Smooth muscle cell (in vitro differentiated cells): ENCODE measurements around the gene ADGRV1. TPM values are rescaled to one million over a fixed set of nuclear protein-coding genes. Genes with fewer than 3 reads are reported as not detected.

Experiments used
- DNase-seq: peaks from one replicate; lab custom pipeline; 2025; ENCODE audit not compliant: unreplicated experiment; lab: John Stamatoyannopoulos, UW
- H2AFZ ChIP-seq: fragments of 200-600 bp; sonication (generic); 2 replicates; pipeline ENCODE4 v1.6.0; 2016; ENCODE audit warnings: antibody characterized with exemption, low read depth, mild to moderate bottlenecking
- H3F3A ChIP-seq: fragments of 200-600 bp; sonication (generic); 2 replicates; pipeline ENCODE4 v1.6.0; 2017; ENCODE audit warnings: antibody characterized with exemption, low read depth
- H3K27ac ChIP-seq: fragments of 200-600 bp; sonication (generic); 2 replicates; pipeline ENCODE4 v1.5.1; 2016; ENCODE audit warnings: low read depth, mild to moderate bottlenecking
- H3K27me3 ChIP-seq: fragments of 200-600 bp; sonication (generic); 2 replicates; pipeline ENCODE4 v1.6.1; 2016; ENCODE audit warnings: low read depth, mild to moderate bottlenecking
- H3K36me3 ChIP-seq: fragments of 200-600 bp; sonication (generic); 2 replicates; pipeline ENCODE4 v1.5.1; 2016; ENCODE audit warnings: low read depth
- H3K4me1 ChIP-seq: fragments of 200-600 bp; sonication (generic); 2 replicates; pipeline ENCODE4 v1.5.1; 2016; ENCODE audit warnings: low read depth
- H3K4me2 ChIP-seq: fragments of 200-600 bp; sonication (generic); 2 replicates; pipeline ENCODE4 v1.6.0; 2016; ENCODE audit warnings: mild to moderate bottlenecking
- H3K4me3 ChIP-seq: fragments of 200-600 bp; sonication (generic); 2 replicates; pipeline ENCODE4 v1.5.1; 2016; ENCODE audit warnings: mild to moderate bottlenecking
- H3K79me2 ChIP-seq: fragments of 200-600 bp; sonication (generic); 2 replicates; pipeline ENCODE4 v1.6.0; 2016; ENCODE audit warnings: low read depth, mild to moderate bottlenecking
- H3K9ac ChIP-seq: fragments of 200-600 bp; sonication (generic); 2 replicates; pipeline ENCODE4 v1.6.0; 2016; ENCODE audit warnings: low read depth
- H3K9me3 ChIP-seq: fragments of 200-600 bp; sonication (generic); replicated peaks from 2 replicates; pipeline ENCODE4 v1.5.1; 2016; ENCODE audit warnings: low read depth
- H4K20me1 ChIP-seq: fragments of 200-600 bp; sonication (generic); 2 replicates; pipeline ENCODE4 v1.6.0; 2016; ENCODE audit warnings: low read depth
- WGBS: methylation state at CpG from one replicate; pipeline ENCODE4 v1.1.7; 2016; ENCODE audit warnings: low lambda C conversion rate; 5-methylcytosine and 5-hydroxymethylcytosine counted together
- polyA plus RNA-seq: library from polyadenylated mRNA; unstranded; fragments of >200 nt; fragmentation: Nextera tagmentation; extraction: Ambion mirVana; gene quantifications from 2 replicates; pipeline ENCODE4 v1.2.1, GENCODE V29; 2016
- total RNA-seq: library from RNA; depleted of rRNA; stranded (reverse); fragments of >200 nt; gene quantifications from 2 replicates; pipeline ENCODE4 v1.2.3, GENCODE V29; 2014
- TF ChIP-seq, protein P1 (sequence below): fragments of 200-600 bp; sonication (generic); IDR thresholded peaks from 2 replicates; pipeline ENCODE4 v1.5.1; 2017; ENCODE audit warnings: borderline replicate concordance, mild to moderate bottlenecking, antibody characterized with exemption; ENCODE audit not compliant: insufficient read depth, poor library complexity, severe bottlenecking

ADGRV1 gene
- total and polyA plus RNA-seq, 2 experiments from 2014 or later: 16.8 to 17.7 TPM

DNA sequence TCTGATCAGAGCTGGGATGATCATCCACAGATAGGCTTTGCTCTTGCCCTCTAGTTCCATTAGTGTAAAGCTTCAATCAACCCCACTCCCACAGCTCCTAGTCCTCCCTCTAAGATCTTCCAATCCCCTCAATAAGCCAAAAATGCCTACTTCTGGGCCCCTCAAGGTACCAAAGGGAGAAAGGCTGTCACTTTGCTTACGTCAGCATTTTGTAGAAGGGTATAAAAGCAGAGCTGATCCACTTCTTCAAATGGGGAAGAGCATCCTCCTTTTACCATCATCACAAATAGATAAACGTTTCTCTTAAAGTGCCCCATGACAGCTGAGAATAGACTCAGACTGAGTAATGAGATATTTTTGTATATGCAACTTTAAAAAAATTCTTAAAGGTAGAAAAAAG, 13.1 kb upstream of the ADGRV1 start:
- Histone ChIP-seq H3K36me3 (no peaks in the 10 kb centered on the region), H3K79me2 (no peaks in the 10 kb centered on the region), H4K20me1 (no peaks in the 10 kb centered on the region), H3K9me3 (no peaks in the 10 kb centered on the region), H3K4me2 (no peak overlapping the region), H3F3A (no peaks in the 10 kb centered on the region), H2AFZ (no peak overlapping the region), H3K9ac (no peak overlapping the region), H3K27me3 (no peaks in the 10 kb centered on the region), H3K4me3 (no peak overlapping the region), H3K27ac (no peak overlapping the region), H3K4me1 (no peaks in the 10 kb centered on the region)
- TF ChIP-seq, protein P1, sequence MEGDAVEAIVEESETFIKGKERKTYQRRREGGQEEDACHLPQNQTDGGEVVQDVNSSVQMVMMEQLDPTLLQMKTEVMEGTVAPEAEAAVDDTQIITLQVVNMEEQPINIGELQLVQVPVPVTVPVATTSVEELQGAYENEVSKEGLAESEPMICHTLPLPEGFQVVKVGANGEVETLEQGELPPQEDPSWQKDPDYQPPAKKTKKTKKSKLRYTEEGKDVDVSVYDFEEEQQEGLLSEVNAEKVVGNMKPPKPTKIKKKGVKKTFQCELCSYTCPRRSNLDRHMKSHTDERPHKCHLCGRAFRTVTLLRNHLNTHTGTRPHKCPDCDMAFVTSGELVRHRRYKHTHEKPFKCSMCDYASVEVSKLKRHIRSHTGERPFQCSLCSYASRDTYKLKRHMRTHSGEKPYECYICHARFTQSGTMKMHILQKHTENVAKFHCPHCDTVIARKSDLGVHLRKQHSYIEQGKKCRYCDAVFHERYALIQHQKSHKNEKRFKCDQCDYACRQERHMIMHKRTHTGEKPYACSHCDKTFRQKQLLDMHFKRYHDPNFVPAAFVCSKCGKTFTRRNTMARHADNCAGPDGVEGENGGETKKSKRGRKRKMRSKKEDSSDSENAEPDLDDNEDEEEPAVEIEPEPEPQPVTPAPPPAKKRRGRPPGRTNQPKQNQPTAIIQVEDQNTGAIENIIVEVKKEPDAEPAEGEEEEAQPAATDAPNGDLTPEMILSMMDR: no peak
- DNase-seq: no peak
- WGBS: 86% methylated on average over 2 of the region's 2 CpGs

DNA sequence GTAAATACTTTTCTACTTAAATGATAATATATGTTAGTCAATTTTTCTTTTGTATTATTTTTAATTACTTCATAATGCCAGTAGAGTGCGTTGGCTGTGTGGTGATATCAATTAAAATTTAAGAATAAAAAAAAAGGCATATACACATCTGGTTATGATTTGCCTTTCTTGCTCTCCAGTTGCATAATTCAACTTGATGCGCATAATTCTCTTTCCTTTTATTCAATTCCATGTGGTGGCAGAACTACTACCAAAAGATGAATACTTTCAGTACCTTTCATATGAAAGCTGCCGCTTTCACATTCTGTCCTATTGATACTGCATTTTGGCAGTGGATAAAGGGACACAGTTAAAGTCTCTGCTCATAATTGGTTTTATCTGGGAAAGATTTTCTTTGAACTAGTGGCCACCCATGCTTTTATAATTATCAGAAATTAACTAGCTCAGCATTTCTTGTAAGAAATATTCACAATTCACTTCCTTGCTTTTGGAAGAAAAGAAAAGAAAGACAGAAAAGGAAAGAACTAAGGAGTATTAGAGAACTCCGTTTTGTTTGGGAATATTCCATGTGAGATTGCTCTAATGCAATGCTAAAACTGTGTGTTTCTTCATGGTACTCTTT, 12.3 kb upstream of the ADGRV1 start:
- WGBS: 93% methylated on average over 4 of the region's 4 CpGs
- Histone ChIP-seq H3K79me2 (no peaks in the 10 kb centered on the region), H3K27me3 (no peaks in the 10 kb centered on the region), H3K4me3 (no peak overlapping the region), H4K20me1 (no peaks in the 10 kb centered on the region), H3K27ac (no peak overlapping the region), H3K4me1 (no peaks in the 10 kb centered on the region), H3K9ac (no peak overlapping the region), H2AFZ (no peak overlapping the region), H3K36me3 (no peaks in the 10 kb centered on the region), H3F3A (no peaks in the 10 kb centered on the region), H3K4me2 (no peak overlapping the region), H3K9me3 (no peaks in the 10 kb centered on the region)
- DNase-seq: no peak
- TF ChIP-seq, protein P1: no peak

DNA sequence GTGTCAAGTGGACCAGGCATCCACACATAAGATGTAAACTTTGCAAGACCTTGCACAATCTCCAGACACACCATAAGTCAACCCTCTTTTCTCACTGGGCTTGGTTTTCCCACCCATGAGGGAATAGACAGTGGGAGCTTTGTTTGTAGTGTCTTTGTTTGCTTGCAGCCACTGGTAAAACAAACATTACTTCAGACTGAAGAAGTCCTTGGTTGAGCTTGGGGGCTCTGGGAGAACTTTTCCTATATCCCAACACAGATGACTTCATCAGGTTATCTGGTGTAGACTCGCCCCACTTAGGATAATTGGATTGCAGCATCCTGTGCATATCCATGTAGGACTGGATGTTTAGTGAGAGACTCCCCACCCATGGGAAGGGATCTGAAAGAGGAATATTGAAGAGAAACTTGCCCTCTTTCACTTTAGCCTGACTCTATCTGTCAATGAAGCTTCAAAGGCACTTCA, 11.5 kb upstream of the ADGRV1 start:
- no peak overlapping the region for H3K9ac ChIP-seq
- no peak overlapping the region for H3K4me3 ChIP-seq
- no peak for DNase-seq
- H4K20me1 ChIP-seq: no peaks in the 10 kb centered on the region
- H3K9me3 ChIP-seq: no peaks in the 10 kb centered on the region
- no peaks in the 10 kb centered on the region for H3K4me1 ChIP-seq
- no peaks in the 10 kb centered on the region for H3K36me3 ChIP-seq
- H2AFZ ChIP-seq: no peak overlapping the region
- no peak overlapping the region for H3K27ac ChIP-seq
- H3K4me2 ChIP-seq: no peak overlapping the region
- peaks cover 3% of the 10 kb centered on the region for H3K27me3 ChIP-seq
- TF ChIP-seq, protein P1: no peak
- H3F3A ChIP-seq: no peaks in the 10 kb centered on the region
- H3K79me2 ChIP-seq: no peaks in the 10 kb centered on the region
- 31% methylated on average over 1 of the region's 1 CpG for WGBS

DNA sequence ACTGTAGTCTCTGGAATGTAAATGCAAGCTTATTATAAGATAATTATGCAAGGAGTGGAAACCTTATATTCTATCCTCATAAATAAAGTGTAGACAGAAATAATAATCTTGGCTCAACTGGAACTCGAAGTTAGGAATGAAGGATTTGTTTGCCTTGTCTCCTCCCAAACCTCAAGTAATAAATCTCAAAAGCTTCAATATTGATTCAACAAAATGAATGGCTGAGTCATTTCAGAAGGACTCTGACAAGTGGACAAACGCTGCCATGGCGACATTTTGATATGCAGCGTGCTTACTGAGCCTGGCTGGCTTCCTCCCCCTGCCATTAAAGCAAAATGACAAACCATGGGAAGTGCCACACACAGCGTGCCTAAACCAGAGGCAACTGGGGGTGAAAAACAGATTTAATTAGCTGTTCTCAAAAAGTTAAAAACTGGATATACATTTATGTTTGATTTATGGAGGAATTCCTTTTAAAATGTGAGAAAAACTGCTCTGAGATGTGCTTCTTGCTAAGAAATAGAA, 10.5 kb upstream of the ADGRV1 start:
- H3K27me3 ChIP-seq: peaks cover 12% of the 10 kb centered on the region
- no peak overlapping the region for H2AFZ ChIP-seq
- H3K27ac ChIP-seq: no peak overlapping the region
- H3K4me2 ChIP-seq: no peak overlapping the region
- no peaks in the 10 kb centered on the region for H3K36me3 ChIP-seq
- H3K4me3 ChIP-seq: no peak overlapping the region
- no peaks in the 10 kb centered on the region for H4K20me1 ChIP-seq
- DNase-seq: no peak
- TF ChIP-seq, protein P1: no peak
- no peaks in the 10 kb centered on the region for H3K79me2 ChIP-seq
- H3K9me3 ChIP-seq: no peaks in the 10 kb centered on the region
- no peaks in the 10 kb centered on the region for H3F3A ChIP-seq
- H3K4me1 ChIP-seq: no peaks in the 10 kb centered on the region
- WGBS: 44% methylated on average over 5 of the region's 5 CpGs
- H3K9ac ChIP-seq: no peak overlapping the region
